Hepatocyte (in vitro differentiated cells): Measurements from ENCODE around the gene CCDC188. TPM values are rescaled to one million over a fixed set of nuclear protein-coding genes. Genes with fewer than 3 reads are reported as not detected.

Source experiments
- DNase-seq: peaks from one replicate; pipeline ENCODE4 v3.0.0-alpha.2; 2016; ENCODE audit warnings: low spot score
- H2AFZ ChIP-seq: fragments of 200-600 bp; sonication (generic); 2 replicates; pipeline ENCODE4 v1.6.0; 2016; ENCODE audit warnings: antibody characterized with exemption, mild to moderate bottlenecking
- H3K27ac ChIP-seq: fragments of 200-600 bp; sonication (generic); 2 replicates; pipeline ENCODE4 v1.5.1; 2016; ENCODE audit warnings: mild to moderate bottlenecking
- H3K27me3 ChIP-seq: fragments of 200-600 bp; sonication (generic); 2 replicates; pipeline ENCODE4 v1.6.1; 2016
- H3K36me3 ChIP-seq: fragments of 200-600 bp; sonication (generic); replicated peaks from 2 replicates; pipeline ENCODE4 v1.5.1; 2016; ENCODE audit warnings: low read depth; ENCODE audit not compliant: insufficient read depth
- H3K4me1 ChIP-seq: fragments of 200-600 bp; sonication (generic); 2 replicates; pipeline ENCODE4 v1.5.1; 2016; ENCODE audit warnings: mild to moderate bottlenecking, moderate library complexity; ENCODE audit not compliant: insufficient read depth
- H3K4me2 ChIP-seq: fragments of 200-600 bp; sonication (generic); 2 replicates; pipeline ENCODE4 v1.6.0; 2016
- H3K4me3 ChIP-seq: fragments of 200-600 bp; sonication (generic); 2 replicates; pipeline ENCODE4 v1.5.1; 2016; ENCODE audit warnings: mild to moderate bottlenecking
- H3K79me2 ChIP-seq: fragments of 200-600 bp; sonication (generic); 2 replicates; pipeline ENCODE4 v1.6.0; 2017; ENCODE audit warnings: mild to moderate bottlenecking
- H3K9me2 ChIP-seq: fragments of 200-600 bp; sonication (generic); replicated peaks from 2 replicates; pipeline ENCODE4 v1.6.0; 2017; ENCODE audit warnings: mild to moderate bottlenecking; ENCODE audit not compliant: insufficient read depth
- H3K9me3 ChIP-seq: fragments of 200-600 bp; sonication (generic); 2 replicates; pipeline ENCODE4 v1.5.1; 2016; ENCODE audit warnings: low read depth, mild to moderate bottlenecking
- H4K20me1 ChIP-seq: fragments of 200-600 bp; sonication (generic); 2 replicates; pipeline ENCODE4 v1.6.0; 2016; ENCODE audit warnings: mild to moderate bottlenecking; ENCODE audit not compliant: insufficient read depth, poor library complexity, severe bottlenecking
- EZH2 ChIP-seq: fragments of 200-600 bp; sonication (generic); IDR thresholded peaks from 2 replicates; pipeline ENCODE4 v1.6.1; 2016; ENCODE audit warnings: antibody characterized with exemption, mild to moderate bottlenecking, borderline replicate concordance
- EZH2phosphoT487 ChIP-seq: fragments of 200-600 bp; sonication (generic); IDR thresholded peaks from one replicate; pipeline ENCODE4 v1.6.1; 2018; ENCODE audit warnings: antibody characterized with exemption, mild to moderate bottlenecking, low read depth, moderate library complexity; ENCODE audit not compliant: unreplicated experiment, severe bottlenecking
- WGBS: methylation state at CpG from one replicate; pipeline ENCODE4 v1.1.6; 2016; ENCODE audit warnings: low lambda C conversion rate; ENCODE audit errors: missing lambda C conversion rate; 5-methylcytosine and 5-hydroxymethylcytosine counted together
- polyA plus RNA-seq: library from polyadenylated mRNA; unstranded; fragments of >200 nt; fragmentation: Nextera tagmentation; extraction: Ambion mirVana; gene quantifications from 2 replicates; pipeline ENCODE4 v1.2.1, GENCODE V29; 2016
- total RNA-seq: library from RNA; depleted of rRNA; stranded (reverse); fragments of >200 nt; gene quantifications from 2 replicates; pipeline ENCODE4 v1.2.3, GENCODE V29; 2014
- TF ChIP-seq, protein P1 (sequence below): fragments of 200-600 bp; sonication (generic); IDR thresholded peaks from 2 replicates; pipeline ENCODE4 v1.5.1; 2016; ENCODE audit warnings: antibody characterized with exemption, mild to moderate bottlenecking; ENCODE audit not compliant: poor library complexity

The CCDC188 gene
- total and polyA plus RNA-seq, 2 experiments from 2014 or later, result not detected

DNA sequence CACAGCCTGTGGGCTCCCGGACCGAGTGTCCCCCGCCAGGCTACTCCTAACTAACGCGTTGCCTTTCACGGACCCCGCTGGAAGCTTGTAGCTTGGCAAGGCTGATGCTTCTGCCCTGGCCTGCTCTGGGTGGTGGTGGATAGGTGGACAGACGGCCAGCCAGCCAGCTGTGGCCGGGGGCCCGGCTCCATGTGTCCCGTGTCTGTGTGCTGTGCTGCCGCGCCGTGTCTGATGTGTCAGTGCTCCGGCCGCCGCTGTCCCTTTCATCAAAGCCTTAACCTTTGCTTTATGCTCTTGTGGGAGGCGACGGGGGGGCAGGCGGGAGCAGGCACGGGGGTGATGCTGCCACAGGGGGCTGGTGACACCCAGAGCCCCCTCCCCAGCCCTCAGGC lies 5.0 kb downstream of the CCDC188 start:
- no peaks in the 10 kb centered on the region for H3K79me2 ChIP-seq
- H2AFZ ChIP-seq, result no peak overlapping the region
- 97% methylated on average over 17 of the region's 21 CpGs for WGBS
- no peaks in the 10 kb centered on the region for H3K27me3 ChIP-seq
- H3K36me3 ChIP-seq, result no peaks in the 10 kb centered on the region
- H3K27ac ChIP-seq, result no peak overlapping the region
- DNase-seq, result no peak
- H3K4me1 ChIP-seq, result no peaks in the 10 kb centered on the region
- no peaks in the 10 kb centered on the region for H3K9me3 ChIP-seq
- H3K4me3 ChIP-seq, result no peak overlapping the region
- no peaks in the 10 kb centered on the region for H4K20me1 ChIP-seq
- TF ChIP-seq EZH2phosphoT487 (no peak), EZH2 (no peak)
- TF ChIP-seq, protein P1, sequence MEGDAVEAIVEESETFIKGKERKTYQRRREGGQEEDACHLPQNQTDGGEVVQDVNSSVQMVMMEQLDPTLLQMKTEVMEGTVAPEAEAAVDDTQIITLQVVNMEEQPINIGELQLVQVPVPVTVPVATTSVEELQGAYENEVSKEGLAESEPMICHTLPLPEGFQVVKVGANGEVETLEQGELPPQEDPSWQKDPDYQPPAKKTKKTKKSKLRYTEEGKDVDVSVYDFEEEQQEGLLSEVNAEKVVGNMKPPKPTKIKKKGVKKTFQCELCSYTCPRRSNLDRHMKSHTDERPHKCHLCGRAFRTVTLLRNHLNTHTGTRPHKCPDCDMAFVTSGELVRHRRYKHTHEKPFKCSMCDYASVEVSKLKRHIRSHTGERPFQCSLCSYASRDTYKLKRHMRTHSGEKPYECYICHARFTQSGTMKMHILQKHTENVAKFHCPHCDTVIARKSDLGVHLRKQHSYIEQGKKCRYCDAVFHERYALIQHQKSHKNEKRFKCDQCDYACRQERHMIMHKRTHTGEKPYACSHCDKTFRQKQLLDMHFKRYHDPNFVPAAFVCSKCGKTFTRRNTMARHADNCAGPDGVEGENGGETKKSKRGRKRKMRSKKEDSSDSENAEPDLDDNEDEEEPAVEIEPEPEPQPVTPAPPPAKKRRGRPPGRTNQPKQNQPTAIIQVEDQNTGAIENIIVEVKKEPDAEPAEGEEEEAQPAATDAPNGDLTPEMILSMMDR, result no peak
- no peak overlapping the region for H3K4me2 ChIP-seq
- no peaks in the 10 kb centered on the region for H3K9me2 ChIP-seq

DNA sequence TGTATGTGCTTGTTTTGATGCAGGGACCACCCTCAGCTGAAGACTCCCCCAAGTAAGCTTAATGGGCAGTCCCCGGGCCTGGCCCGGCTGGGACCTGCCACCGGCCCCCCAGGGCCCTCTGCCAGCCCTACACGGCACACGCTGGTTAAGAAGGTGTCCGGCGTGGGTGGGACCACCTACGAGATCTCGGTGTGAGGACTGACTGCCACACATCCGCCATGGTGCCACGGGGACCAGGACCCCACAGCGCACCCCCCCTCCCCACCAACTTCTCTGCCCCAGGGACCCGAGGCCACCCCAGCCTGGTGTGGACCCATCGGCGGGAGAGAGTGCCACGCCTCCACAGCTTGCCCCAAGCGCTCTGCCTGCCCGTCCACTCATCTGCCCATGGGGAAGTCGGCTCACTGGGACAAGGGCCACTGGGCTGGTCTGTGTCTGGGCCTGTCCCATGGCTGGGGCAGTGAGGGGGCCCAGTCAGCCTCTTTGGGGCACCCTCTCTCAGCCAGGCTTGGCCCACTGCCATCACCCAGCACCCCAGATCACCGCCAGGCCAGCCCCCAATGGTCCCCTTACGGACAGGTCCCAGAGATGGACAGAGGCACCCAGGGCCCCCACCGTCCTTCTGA lies 5.5 kb downstream of the CCDC188 start:
- 96% methylated on average over 10 of the region's 22 CpGs for WGBS
- Histone ChIP-seq H2AFZ (no peak overlapping the region), H3K27me3 (no peaks in the 10 kb centered on the region), H3K79me2 (no peaks in the 10 kb centered on the region), H3K4me2 (no peak overlapping the region), H3K27ac (no peak overlapping the region), H3K4me1 (no peaks in the 10 kb centered on the region), H3K9me3 (no peaks in the 10 kb centered on the region), H3K4me3 (no peak overlapping the region), H3K36me3 (no peaks in the 10 kb centered on the region), H3K9me2 (no peaks in the 10 kb centered on the region), H4K20me1 (no peaks in the 10 kb centered on the region)
- DNase-seq, result no peak
- TF ChIP-seq EZH2, result no peak
- TF ChIP-seq, protein P1, result no peak
- no peak for TF ChIP-seq EZH2phosphoT487

DNA sequence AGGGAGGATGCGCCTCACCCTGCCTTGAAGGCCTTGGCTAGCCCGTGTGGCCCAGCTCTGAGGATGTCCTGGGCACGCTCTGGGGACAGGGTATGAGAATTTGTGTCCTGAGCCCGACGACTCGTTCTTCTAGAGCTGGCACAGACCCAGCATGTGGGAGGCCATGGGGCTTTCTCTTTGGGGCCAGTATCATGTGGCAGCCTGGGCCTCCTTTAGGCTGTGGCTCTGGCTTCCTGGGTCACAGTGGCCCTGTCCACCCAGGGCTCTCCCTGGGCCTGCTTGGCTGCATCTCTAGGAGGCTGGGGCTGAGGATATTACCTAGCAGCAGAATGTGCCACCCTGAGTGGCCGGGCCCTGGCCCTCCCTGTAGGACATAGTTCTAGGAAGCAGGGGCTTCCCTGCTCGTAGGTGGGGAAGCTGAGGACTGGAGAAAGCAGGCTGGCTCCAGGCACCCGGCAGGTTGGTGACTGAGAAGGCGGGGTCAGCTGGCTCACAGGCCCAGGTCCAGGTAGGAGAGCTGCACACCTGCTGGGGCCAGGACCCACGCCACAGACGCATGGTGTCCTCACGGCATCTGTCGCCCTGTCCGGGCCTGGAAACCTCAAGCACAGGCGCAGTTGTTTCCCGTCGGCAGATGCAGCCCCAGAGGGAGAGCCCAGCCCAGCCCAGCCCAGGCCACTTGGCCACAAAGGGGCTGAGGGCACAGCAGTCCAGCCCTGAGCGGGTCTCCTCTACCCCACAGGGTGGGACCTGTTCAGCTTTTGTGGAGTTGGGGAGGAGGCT lies 6.8 kb downstream of the CCDC188 start:
- no peaks in the 10 kb centered on the region for H3K9me3 ChIP-seq
- no peak for DNase-seq
- H3K36me3 ChIP-seq, result no peaks in the 10 kb centered on the region
- no peaks in the 10 kb centered on the region for H3K4me1 ChIP-seq
- no peak for TF ChIP-seq EZH2
- TF ChIP-seq, protein P1, result no peak
- no peak for TF ChIP-seq EZH2phosphoT487
- H3K9me2 ChIP-seq, result no peaks in the 10 kb centered on the region
- H3K27ac ChIP-seq, result no peak overlapping the region
- H3K27me3 ChIP-seq, result no peaks in the 10 kb centered on the region
- no peaks in the 10 kb centered on the region for H4K20me1 ChIP-seq
- H3K4me2 ChIP-seq, result no peak overlapping the region
- no peaks in the 10 kb centered on the region for H3K79me2 ChIP-seq
- no peak overlapping the region for H3K4me3 ChIP-seq
- no peak overlapping the region for H2AFZ ChIP-seq
- WGBS, result 95% methylated on average over 19 of the region's 19 CpGs
